ENCODE data around the gene CFAP43. TPM values are rescaled to one million over a fixed set of nuclear protein-coding genes. Genes with fewer than 3 reads are reported as not detected.

CFAP43 gene
- total RNA-seq, 2 donors from 2014 or later: 0.12 TPM; not detected in 1

- TF ChIP-seq, protein P1, sequence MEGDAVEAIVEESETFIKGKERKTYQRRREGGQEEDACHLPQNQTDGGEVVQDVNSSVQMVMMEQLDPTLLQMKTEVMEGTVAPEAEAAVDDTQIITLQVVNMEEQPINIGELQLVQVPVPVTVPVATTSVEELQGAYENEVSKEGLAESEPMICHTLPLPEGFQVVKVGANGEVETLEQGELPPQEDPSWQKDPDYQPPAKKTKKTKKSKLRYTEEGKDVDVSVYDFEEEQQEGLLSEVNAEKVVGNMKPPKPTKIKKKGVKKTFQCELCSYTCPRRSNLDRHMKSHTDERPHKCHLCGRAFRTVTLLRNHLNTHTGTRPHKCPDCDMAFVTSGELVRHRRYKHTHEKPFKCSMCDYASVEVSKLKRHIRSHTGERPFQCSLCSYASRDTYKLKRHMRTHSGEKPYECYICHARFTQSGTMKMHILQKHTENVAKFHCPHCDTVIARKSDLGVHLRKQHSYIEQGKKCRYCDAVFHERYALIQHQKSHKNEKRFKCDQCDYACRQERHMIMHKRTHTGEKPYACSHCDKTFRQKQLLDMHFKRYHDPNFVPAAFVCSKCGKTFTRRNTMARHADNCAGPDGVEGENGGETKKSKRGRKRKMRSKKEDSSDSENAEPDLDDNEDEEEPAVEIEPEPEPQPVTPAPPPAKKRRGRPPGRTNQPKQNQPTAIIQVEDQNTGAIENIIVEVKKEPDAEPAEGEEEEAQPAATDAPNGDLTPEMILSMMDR (IDR thresholded peaks at IDR 0.05): no peak
- no peaks in the 10 kb centered on the region for H3K9me3 ChIP-seq
- no peak overlapping the region for H3K4me3 ChIP-seq
- no peaks in the 10 kb centered on the region for H3K4me1 ChIP-seq
- no peaks in the 10 kb centered on the region for H3K36me3 ChIP-seq
- DNase-seq (ENCODE audit: low spot score): no peak
- no peak overlapping the region for H3K27ac ChIP-seq
- H3K27me3 ChIP-seq: no peaks in the 10 kb centered on the region
These were observed 10.4 kb upstream of the CFAP43 start for GRCh38 chr10:104242545-104242944.

DNA sequence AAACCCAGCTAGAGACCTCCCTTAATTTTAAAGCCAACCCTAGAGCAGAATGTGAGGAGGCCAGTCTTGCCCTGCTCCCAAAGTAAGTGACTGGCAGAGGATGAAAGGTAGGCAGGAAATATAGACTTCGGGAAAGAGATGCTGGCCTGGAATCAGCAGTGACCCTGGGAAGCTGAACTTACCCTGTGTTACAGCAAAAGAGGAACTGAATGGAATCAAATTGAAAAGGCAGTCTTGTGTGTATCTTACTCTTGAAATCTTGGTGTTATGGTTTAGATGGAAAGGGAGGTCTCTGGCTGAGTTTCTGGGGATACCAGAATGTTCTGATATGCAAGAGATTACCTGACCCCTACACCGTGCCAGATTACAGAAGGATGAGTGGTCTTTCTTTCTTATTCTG, 7.9 kb upstream of the CFAP43 start:
- Histone ChIP-seq H3K4me1 (no peaks in the 10 kb centered on the region), H3K27me3 (no peaks in the 10 kb centered on the region), H3K27ac (no peak overlapping the region), H3K36me3 (no peaks in the 10 kb centered on the region), H3K9me3 (no peaks in the 10 kb centered on the region), H3K4me3 (no peak overlapping the region)
- no peak for DNase-seq (ENCODE audit: low spot score)
- TF ChIP-seq, protein P1 (IDR thresholded peaks at IDR 0.05): no peak

GRCh38 chr10:104235801-104236200, 3.6 kb upstream of the CFAP43 start:
- TF ChIP-seq, protein P1 (IDR thresholded peaks at IDR 0.05): no peak
- Histone ChIP-seq H3K4me3 (no peak overlapping the region), H3K9me3 (no peaks in the 10 kb centered on the region), H3K4me1 (peaks cover 0 to 11% of the 10 kb centered on the region in 2 donors), H3K36me3 (no peaks in the 10 kb centered on the region), H3K27me3 (no peaks in the 10 kb centered on the region), H3K27ac (no peak overlapping the region)
- DNase-seq (ENCODE audit: low spot score): no peak

DNA sequence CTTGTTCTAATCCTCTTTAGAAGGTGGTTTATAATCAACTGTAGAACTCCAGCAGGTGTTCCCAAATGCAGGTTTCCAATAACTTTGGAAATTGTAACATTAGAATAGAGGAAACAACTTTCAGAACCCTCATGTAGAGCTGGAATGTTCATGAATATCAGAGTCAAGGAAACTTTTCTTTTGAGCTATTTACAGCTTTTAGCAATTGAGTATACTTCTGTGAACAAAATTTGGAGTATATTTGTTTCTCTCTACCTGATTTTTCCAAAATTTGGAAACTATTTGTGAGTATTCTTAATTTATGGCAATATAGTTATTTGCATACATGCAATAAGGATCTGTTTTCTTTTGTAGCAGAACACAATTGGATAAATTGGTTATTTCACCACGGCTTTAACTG, 2.8 kb upstream of the CFAP43 start:
- TF ChIP-seq, protein P1 (IDR thresholded peaks at IDR 0.05): no peak
- no peaks in the 10 kb centered on the region for H3K27me3 ChIP-seq
- peaks cover 0 to 11% of the 10 kb centered on the region in 2 donors for H3K4me1 ChIP-seq
- H3K4me3 ChIP-seq: no peak overlapping the region
- no peaks in the 10 kb centered on the region for H3K9me3 ChIP-seq
- no peak for DNase-seq (ENCODE audit: low spot score)
- no peaks in the 10 kb centered on the region for H3K36me3 ChIP-seq
- no peak overlapping the region for H3K27ac ChIP-seq

DNA sequence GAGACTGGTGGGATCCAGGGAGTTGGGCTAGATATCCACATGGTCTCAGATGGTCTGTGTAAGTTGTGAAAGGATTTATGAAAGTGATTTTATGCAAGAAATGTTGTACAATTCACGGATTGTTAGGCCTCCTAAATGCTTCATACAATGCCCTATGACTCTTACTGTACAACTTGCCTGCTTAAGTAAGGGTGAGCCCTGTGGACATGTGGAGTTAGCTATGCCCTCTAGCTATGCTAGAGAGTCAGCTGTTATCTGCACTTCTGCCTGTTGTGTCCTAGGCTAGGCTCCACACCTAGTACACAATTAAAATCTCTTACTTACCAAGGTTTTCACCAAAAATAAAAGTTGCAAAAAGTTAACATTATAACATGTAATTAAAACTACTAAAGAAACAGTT, 1.7 kb upstream of the CFAP43 start:
- Histone ChIP-seq H3K9me3 (no peaks in the 10 kb centered on the region), H3K4me3 (no peak overlapping the region), H3K4me1 (peaks cover 0 to 11% of the 10 kb centered on the region in 2 donors), H3K27me3 (no peaks in the 10 kb centered on the region), H3K36me3 (no peaks in the 10 kb centered on the region), H3K27ac (no peak overlapping the region)
- TF ChIP-seq, protein P1 (IDR thresholded peaks at IDR 0.05): no peak
- DNase-seq (ENCODE audit: low spot score): no peak

DNA sequence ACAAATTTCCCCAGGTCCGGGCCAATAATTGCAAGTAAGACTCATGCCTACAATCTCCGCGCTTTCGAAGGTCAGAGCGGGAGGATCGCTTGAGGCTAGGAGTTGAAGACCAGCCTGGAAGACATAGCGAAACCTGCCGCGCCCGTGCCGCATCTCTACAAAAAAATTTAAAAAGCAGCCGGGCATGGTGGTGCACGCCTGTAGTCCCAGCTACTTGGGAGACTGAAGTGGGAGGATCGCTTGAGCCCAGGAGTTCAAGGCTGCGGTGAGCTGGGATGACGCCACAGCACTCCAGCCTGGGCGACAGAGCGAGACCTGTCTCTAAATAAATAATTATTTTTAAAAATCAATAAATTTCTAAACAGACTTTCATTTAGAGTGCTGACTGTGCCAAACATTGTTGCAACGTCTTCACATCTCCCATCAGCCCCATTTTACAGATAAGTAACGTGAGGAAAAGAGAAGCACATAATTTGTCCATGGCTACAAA, 494 bp upstream of the CFAP43 start:
- Histone ChIP-seq H3K27me3 (no peaks in the 10 kb centered on the region), H3K4me3 (peak overlapping the region; percentile 93 to 95), H3K4me1 (peaks cover 0 to 11% of the 10 kb centered on the region in 2 donors), H3K36me3 (no peaks in the 10 kb centered on the region), H3K27ac (no peak overlapping the region), H3K9me3 (no peaks in the 10 kb centered on the region)
- no peak for DNase-seq (ENCODE audit: low spot score)
- TF ChIP-seq, protein P1 (IDR thresholded peaks at IDR 0.05): no peak
